ENCODE results near the gene FN1.

DNA sequence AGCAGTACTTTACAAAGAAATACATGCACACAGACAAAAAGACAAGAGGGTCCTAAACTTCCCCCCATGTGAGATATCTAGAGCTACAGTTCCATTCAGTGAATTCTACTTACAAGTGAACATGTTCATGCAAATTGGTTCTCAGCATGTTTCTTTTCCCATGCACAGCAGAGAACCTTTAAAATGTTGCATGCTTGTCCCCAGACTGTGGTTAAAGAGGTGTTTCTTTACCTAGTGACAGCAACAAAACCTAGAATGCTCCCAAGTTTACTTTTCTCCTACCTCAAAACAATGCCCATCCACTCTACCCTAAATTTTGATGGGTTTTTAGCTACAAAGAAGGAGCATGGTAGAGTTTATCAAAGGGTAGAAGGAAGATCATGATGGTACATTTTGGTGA, 43.7 kb downstream of the FN1 start:
- no peak for TF ChIP-seq GATA3 (IDR thresholded peaks at IDR 0.05; ENCODE audit: low read depth, low read length)
- TF ChIP-seq GATA2 (IDR thresholded peaks at IDR 0.05; ENCODE audit: low read depth, low read length): no peak

All from SH-SY5Y (cell line).